Stimulated activated CD4-positive, alpha-beta T cell treated with anti-CD3 and anti-CD28 coated beads, TNF-alpha, amount 100 ng/mL, for 4 hours (primary cell): ENCODE measurements around the gene THAP3.
"Not testable (repeated sequence)": the region's sequence is repeated elsewhere in the genome, so short reads cannot be mapped to it uniquely, and the experiment has no call there.

Experiments used
- DNase-seq, 3 experiments: peaks; one replicate each; pipeline ENCODE4 v3.0.0-alpha.2; 2020; ENCODE audit warnings: low read depth in 3 of 3

THAP3 gene

DNA sequence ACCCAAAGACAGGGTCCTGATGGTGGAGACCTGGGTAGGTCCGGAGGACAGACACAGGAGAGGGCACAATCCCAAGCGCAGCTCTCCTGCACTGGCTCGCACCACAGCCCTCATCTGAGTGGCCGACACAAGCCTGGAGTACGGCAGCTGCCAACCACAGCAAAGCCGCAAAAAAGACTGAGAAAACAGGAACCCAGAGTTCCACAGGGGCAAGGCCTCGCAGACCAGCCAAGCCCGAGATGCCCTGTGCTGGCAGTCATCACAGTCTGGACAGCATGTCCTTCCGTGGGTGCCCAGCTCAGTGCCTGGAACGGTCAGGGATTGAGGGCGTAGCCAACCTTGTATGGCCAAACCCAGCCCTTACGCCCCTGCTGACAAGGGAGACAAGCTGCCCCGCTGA is 33.4 kb upstream of the THAP3 start:
- DNase-seq = no peak

DNA sequence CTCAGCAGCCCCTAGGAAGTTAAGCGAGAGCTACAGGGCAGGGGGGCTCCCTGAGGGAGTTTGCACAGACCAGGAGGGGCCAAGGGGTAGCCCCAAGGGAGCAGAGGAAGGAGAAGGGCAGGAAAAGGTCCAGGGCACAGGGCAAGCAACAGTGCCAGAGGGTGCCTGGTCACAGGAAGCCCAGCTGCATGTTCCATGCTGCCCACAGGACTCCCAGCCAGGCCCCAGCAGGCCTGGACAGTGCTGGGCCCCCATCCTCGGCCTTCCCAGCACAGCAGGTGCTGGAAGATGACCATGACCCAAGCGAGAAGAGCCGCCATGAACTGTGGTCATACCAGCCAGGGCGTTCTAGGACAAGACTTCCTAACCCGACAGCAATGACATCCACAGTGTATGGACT is 33.0 kb upstream of the THAP3 start:
- DNase-seq = no peak

DNA sequence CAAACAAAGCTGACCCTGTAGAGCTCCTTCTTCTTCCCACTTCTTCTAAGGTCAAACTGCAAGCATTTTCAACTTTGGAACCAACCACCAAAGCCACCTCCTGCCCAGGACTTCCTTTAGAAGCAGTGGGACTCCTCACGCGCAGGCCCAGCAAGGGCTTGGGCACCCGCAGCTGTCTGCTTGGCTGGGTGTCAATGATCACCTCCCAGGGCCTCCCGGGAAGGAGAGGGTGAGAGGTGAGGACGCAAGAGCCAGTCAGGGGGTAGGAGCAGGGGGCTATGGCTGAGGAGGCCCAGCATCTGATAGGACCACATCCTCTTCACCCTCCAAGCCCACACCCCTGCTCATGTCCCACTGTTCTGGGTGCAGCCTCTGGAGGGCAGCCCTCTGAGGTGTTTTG is 32.2 kb upstream of the THAP3 start:
- no peak for DNase-seq

DNA sequence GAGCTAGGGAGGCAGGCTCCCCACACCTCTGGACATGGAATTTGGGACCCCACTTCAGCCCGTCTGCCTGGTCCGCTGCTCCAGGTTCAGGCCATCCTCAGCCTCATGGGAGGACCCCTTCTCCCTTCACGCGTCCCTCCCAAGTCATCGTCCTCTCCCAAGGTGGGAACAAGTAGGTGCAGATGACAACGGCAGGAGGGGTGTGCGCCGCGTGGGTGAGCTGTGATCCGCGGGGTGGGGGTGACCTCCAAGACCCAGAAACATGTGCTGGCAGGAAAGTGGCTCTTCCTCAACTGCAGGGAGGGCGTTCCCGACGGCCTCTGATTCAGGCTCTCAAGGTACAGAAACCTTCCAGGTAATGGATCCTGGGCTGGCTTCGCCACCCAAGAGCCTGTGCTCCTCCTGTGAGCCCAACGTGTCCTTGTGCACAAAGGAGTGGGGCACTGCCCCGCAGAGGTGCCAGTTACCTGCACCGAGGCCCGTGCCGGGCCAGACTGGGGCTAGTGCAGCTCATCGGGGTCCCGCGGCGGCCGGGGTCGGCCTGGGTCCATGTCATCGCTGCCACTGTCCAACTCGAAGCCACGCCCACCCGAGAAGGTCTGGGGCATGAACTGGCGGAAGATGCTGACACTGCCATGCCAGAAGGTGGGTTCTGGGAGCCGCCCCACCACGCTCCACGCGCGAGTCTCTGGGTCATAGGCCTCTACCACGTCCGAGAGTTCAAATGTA is 31.6 kb upstream of the THAP3 start:
- no peak for DNase-seq

DNA sequence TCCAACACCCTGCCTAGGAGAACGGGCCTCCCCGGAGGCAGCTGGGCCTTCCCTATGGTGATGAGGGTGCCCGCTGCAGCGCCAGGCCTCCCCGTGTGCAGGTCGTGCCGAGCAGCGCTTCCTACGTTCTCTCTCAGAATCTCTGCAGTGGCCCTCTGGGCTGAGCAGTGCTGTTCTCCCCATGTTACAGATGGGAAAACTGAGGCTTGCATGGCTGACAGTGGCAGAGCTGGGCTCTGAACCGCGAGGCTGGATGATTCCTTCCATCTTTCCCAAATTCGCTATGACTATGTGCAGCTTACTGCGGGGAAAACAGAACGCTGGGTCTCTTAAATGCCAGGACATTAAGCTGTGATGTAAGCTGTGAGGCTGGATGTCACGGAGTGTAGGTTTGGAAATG is 30.9 kb upstream of the THAP3 start:
- no peak for DNase-seq

DNA sequence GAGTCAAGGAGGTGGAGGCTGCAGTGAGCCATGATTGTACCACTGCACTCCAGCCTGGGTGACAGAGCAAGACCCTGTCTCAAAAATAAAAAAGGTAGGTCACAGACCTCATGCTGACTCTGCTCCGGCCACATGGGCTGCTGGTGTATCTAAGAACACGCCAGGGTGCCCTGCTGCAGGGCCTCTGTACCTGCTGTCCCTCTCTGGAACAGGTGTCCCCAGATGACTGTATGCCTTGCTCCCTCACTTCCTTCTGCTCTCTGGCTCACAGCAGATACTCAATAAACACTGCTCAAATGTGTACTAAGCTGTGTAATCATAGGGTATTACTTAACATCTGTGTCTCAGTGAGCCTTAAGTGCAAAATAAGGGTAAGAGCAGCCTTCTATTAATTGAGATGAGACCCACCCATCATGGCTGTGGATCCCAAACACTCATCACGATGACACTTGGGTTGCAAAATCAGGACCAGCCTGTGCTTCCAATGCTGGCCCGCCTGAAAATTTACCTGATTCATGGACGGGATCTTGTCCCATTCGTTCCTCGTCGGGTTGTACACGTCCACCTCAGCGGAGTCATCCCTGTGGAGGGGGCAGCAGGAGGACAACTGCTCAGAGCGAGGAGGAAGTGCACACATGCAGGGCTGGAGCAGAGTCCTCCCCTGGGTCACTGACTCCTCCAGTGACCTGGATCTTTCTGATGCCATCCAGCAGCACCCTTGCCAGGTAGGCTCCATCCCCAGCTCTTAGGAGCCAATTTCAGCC is 29.5 kb upstream of the THAP3 start:
- no peak for DNase-seq

DNA sequence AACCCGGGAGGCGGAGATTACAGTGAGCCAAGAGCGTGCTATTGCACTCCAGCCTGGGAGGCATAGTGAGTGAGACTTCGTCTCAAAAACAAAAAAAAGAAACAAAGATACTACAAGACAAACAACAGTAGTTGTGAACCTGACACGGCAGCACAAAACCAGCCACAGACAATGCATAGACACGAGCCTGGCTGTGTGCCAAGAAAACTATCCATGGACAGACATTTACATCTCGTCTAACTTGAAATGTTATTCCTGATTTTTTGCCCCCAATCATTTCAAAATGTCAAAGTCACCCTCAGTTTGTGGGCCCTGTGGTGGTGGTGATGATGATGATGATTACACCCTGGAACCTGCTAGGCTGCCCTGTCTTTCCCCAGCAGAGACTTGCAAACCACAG is 28.3 kb upstream of the THAP3 start:
- DNase-seq = no peak

DNA sequence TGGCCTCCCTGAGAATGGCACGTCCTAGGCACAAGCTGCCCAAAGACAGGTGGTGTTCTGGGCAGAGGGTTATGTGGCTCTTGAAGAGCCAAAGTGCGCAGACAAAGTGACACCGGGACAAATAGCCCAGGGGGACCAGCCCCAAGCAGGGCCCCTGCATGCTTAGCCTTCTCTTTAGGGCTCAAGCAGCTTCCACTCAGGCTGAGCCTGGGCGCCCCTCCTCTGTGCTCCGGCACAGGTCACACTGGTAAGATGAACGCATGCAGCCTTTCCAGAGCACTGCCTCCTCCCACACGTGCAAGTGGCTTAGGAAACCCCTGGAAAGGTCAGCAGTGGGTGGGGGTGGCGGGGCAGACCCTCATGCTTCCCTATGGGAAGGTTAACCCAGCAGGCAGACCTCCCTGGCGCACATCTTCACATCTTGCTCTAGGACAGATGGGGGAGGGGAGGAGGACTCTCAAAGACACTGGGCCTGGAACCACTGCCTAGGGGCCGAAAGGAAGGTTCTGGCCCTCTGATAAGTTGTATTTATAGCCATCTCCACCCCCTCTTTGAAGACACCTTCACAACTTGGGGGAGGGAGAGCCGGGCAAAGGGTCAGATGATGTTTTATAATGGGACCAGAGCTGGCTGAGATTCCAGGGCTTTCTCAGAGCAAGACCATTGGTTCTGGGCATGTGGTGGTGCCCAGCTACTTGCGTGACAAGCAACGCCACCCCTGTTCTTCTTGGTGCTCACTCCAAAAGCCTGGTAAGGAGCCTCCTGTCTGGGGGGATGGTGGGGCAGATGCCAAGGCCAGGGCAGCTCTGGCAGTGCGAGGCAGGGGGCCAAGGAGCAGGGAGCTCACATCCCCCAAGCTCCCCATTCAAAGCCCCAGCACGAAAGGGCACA is 27.5 kb upstream of the THAP3 start:
- DNase-seq = no peak

DNA sequence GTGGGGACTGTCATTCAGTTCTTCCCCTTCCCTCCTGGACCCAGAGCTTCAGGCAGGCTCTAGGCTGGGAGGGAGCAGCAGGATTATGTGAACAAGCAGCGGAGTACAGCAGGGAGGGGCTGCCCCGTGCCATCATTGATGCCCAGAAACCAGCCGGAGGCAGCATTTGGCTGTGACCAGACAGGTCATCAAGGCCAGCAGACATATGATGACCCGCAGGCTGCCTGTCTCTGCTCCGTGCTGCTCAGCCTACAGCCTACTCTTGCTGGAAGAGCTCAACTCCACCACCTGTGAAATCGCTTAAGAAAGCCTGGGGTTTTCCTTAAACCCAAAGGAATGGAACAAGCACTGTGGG is 26.9 kb upstream of the THAP3 start:
- DNase-seq = no peak

DNA sequence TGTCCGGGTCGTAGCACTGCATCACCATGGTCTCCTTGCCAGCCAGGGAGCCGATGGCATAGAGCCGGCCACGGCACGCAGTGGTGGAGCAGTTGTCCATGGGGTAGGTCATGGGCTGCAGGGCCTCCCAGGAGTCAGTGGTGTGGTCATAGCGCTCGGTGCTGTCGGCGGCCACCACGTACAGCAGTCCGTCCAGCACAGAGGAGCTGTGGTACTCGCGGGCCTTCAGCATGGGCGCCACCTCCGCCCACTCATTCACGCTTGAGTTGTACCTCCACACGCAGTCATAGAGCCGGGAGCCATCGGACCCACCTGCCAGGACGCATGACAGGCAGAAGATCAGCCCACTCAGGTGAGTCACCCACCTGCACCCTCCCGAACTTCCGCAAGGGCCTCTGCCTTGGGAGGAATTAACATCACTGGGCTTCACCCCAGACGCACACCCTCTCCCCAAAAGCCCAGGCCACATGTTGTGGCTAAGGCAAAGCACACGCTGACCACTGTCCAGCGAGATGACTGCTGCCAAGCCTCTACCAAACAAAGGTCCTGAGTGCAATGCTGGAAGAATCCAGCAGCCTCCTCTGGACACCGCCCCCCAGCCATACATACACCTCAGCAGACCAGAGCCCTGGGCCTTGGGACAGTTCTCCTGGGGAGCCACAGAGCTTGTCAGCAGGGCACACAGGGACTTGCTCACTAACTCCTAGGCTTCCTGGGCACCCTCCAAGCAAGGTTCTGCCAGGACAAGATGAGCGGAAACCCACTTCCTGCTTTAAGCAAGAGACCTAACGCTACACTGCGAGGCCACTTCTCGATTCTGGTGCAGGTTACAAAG is 25.3 kb upstream of the THAP3 start:
- peak in 2 of 3 experiments; percentile 50 to 59 for DNase-seq

DNA sequence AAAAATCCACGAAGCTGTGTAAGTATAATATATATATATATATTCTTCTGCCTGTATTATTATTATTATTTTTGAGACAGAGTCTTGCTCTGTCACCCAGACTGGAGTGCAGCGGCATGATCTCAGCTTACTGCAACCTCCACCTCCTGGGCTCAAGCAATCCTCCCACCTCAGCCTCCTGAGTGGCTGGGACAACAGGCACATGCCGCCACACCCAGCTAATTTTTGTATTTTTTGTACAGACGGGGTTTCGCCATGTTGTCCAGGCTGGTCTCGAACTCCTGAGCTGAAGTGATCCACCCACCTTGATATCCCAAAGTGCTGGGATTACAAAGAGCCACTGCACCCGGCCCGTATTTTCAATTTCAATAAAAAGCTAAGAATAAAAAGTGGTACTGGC is 24.7 kb upstream of the THAP3 start:
- DNase-seq = not testable (repeated sequence)

DNA sequence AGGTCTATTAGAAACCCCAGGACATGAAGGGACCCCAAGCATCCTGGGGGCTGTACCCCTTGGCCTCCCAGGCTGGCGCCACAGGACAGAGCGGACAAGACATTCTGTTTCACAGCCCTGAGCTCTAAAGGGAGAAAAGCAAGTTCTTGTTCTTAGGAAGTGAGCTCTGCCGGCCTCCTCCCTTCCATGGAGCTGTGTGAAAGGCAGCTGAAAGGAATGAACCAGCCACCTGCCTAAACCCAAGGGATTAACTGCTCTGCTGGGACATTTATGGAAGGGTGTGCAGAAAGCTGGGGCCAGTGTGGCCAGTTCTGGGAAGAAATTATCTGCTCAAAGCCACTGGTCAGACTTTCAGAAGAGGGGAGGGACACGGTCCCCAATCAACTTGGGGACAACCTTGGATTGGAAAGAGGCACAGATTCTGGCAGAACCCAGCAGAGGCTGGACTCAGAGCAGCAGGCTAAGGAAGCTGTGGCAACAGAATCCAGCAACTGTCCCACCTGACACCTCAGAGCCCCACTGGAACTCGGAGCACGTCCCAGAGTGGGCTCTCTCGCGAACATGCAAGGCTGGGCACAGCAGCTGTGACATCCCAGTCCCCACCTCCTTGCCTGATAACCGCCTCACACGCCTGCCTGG is 24.1 kb upstream of the THAP3 start:
- no peak for DNase-seq

DNA sequence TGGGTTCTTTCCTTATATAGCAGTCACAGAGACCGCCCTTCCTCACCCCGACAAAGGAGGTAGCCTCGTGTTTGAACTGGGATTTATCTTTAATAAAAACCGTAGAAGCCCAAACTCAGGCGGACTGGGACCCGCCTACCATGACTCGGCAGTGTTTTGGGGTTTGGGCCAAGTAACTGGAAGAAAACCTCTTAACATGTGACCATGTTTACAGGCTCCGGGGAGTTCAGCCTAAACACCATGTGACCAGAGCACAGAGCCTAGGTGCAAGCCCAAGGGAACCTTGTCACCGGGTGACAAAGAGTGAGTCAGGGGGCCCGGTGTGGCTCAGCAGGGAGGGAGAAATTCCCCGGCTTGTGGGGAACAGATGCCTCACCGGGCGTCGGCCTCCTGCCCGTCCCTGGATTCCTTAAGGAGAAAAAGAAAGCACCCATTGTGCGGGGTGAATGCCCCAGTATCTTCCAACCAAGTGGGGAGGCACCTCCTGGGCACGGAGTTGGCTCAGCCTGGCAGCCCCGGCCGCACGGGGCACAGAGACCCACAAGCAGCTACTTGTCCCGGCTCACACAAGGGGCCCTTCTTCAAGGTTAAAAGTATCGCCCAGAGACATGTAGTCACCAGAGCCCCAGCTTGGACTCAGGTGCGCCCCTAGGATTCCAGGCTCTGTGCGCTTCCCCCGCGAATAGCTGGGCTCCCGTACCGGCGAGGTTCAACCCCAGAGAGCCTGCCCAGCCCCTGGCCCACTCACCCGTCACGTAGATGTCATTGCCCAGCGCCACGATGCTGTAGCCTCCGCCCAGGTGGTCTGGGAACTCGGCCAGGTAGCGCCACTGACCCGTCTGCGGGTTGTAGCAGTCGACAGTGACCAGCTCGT is 23.4 kb upstream of the THAP3 start:
- DNase-seq = peak; percentile 54 to 75 (median 69)

DNA sequence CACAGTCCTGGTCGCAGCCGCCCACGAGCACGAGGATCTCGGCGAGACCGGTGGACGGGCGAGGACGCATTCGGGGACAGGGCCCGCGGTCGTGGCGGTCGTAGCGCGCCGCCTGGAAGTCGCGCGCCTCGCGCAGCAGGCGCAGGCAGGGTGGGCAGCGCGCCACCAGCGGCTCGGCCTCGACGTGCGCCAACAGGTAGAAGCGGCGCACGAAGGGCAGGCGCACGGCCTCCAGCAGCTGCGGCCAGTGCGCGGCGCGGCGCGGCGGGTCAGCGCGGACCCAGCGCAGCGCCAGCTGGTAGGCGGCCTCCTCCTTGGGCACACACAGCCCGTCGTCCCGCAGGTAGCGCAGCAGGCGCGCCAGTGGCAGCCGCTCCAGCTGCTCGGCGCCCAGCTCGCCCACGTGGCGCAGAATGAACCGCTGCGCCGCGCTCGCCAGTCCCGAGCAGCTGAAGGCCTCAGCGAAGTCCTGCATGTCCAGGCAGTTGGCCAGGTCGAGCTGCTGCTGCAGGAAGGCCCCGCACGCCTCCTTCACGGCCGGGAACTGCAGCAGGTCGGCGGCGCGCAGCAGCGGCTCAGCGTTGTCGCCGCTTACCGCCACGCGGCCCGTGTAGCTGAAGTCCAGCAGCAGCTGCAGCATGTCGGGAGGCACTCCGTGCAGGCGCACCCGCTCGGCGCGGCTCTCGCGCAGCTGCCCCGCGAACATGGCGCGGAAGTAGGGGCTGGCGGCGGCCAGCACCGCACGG is 22.6 kb upstream of the THAP3 start:
- DNase-seq = peak in 1 of 3 experiments; percentile 21

DNA sequence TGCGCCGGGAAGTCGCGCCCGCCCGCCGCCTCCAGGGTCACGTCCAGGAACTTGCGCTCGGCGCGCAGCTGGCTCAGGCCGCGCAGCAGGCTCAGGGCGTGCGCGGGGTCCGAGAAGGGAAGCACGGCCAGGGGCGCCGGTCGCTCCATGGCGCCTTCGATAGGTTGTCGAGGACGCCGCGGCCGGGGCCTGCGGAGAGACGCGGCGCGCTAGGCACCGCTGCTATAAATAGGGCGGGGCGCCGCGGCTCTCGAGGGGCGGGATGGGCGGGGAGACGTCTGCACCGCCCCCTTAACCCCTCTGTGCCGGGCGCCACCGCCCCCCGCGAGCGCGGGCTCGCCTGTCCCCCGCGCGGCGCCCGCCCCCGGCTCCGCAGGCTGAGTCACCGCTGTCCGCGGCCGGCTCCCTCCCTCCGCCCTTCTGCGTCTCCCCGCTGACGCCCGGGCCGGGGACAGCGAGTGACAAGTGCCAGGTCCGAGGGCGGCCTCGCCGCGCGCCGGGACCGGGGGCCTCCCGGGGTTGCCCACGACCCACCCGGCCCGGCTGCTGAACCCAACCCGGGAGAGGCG is 21.9 kb upstream of the THAP3 start, which contains the start of gene KLHL21:
Gene KLHL21, minus strand, starts transcription at position 201 of the 569 bp plus-strand sequence. Its CDS starts 52 bp downstream, at position 149.
- peak; percentile 76 to 84 (median 80) for DNase-seq

DNA sequence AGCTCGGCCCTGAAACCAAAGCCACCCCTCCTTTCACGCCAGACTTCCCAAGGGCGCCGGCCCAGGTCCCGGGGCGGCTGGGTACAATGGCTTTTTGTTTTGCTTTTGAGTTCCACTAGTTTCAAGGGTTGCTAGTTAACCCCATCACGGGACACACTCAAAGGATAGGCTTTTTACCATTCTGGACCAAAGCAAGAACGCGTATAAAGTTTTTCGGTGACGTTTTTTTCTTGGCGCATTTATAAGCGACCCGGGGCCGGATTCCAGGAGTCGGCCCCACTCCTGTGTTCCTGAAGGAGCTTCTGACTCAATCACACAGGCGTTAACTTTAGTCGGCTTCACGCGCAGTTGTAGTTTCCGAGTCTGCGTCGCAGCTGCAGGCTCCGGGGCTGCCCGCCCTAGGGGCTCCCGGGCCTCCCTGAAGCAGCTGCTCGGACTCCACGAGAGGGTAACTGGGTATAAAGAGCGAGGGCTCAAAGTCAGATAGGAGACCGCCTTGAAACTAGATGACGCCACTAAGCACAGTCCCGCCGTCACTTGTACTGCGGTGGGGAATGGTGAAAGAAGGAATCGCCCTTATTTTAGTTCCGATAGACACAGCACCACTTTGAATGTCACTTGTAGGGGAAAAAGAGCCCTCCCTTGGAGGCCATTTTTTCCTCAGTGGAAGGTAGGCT is 21.3 kb upstream of the THAP3 start:
- DNase-seq = peak in 1 of 3 experiments; percentile 36

DNA sequence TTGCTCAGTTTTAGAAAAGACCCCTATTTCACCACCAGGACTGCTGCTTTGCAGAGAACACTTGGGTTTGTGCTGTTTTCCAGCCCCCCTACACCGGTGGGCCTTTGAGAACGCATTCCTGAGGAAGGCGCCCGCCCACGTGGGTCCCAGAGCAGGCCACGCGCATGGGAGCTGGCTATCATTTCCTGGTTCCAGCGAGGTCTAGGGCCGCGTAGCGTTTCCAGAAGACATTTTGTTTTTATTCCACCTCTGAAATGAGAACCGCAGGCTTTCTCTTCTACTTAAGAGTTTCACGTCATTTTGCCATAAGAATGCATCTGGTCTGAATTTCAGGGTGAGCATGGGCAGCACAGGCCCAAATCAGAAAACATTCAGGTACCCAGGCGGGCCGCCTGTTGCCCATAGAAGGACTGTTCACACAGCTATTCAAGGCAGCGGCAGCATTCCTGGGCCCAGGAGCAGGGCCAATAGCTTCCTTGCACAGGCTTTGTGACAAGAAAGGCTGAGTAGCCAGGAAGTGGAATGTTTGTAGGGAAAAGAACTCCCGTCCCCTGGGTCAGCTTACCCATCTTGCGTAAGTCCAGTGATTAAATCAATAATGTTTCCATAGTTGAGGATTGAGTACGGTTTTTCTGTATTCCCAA is 20.6 kb upstream of the THAP3 start:
- DNase-seq = no peak
